Glutamatergic neuron (in vitro differentiated cells): Measurements from ENCODE around the gene TMEM184A. TPM values are rescaled to one million over a fixed set of nuclear protein-coding genes. Genes with fewer than 3 reads are reported as not detected.

Experiments used
- DNase-seq: peaks from one replicate; pipeline ENCODE4 v3.0.0; 2022
- H3K27ac Mint-ChIP-seq: one replicate; pipeline ENCODE4 v1.8.0; 2020; ENCODE audit warnings: mild to moderate bottlenecking, mixed read lengths, inconsistent platforms; ENCODE audit not compliant: unreplicated experiment
- H3K27me3 Mint-ChIP-seq: one replicate; pipeline ENCODE4 v1.8.0; 2020; ENCODE audit warnings: mild to moderate bottlenecking, moderate library complexity, mixed read lengths, inconsistent platforms; ENCODE audit not compliant: unreplicated experiment
- H3K36me3 Mint-ChIP-seq: one replicate; pipeline ENCODE4 v1.8.0; 2020; ENCODE audit warnings: mild to moderate bottlenecking, mixed read lengths, inconsistent platforms; ENCODE audit not compliant: unreplicated experiment
- H3K4me1 Mint-ChIP-seq: one replicate; pipeline ENCODE4 v1.8.0; 2020; ENCODE audit warnings: mild to moderate bottlenecking, low read depth, mixed read lengths, inconsistent platforms; ENCODE audit not compliant: unreplicated experiment
- H3K4me3 Mint-ChIP-seq: one replicate; pipeline ENCODE4 v1.8.0; 2020; ENCODE audit warnings: mild to moderate bottlenecking, mixed read lengths, inconsistent platforms; ENCODE audit not compliant: unreplicated experiment
- H3K9me3 Mint-ChIP-seq: one replicate; pipeline ENCODE4 v1.8.0; 2020; ENCODE audit warnings: mild to moderate bottlenecking, moderate library complexity, mixed read lengths, inconsistent platforms; ENCODE audit not compliant: unreplicated experiment
- CTCF ChIP-seq: fragments of 200-600 bp; sonication (generic); IDR thresholded peaks from one replicate; pipeline ENCODE4 v1.5.0; 2021; ENCODE audit not compliant: partially characterized antibody, unreplicated experiment
- total RNA-seq: library from RNA; stranded (reverse); fragmentation: NEBNext Ultra II Directional; extraction: Animal tissue kit (Norgen Biotek cat#: 25700); gene quantifications from one replicate; pipeline ENCODE4 v1.2.1, GENCODE V29; 2021; ENCODE audit not compliant: unreplicated experiment

The TMEM184A gene
- total RNA-seq, 1 donor from 2014 or later = 20.7 TPM

GRCh38 chr7:1502845-1503244, 53.2 kb downstream of the TMEM184A start:
- no peak overlapping the region for H3K27ac Mint-ChIP-seq
- peaks cover 16% of the 10 kb centered on the region for H3K4me1 Mint-ChIP-seq
- H3K36me3 Mint-ChIP-seq = no peaks in the 10 kb centered on the region
- peak overlapping the region; percentile 91 for H3K4me3 Mint-ChIP-seq
- no peak for DNase-seq
- peaks cover 4% of the 10 kb centered on the region for H3K27me3 Mint-ChIP-seq
- TF ChIP-seq CTCF = no peak
- peaks cover 12% of the 10 kb centered on the region for H3K9me3 Mint-ChIP-seq

- Mint-ChIP-seq H3K9me3 (peaks cover 7% of the 10 kb centered on the region), H3K27ac (peak overlapping the region; percentile 59), H3K36me3 (no peaks in the 10 kb centered on the region), H3K4me3 (peak overlapping the region; percentile 91), H3K4me1 (peaks cover 10% of the 10 kb centered on the region), H3K27me3 (no peaks in the 10 kb centered on the region)
- TF ChIP-seq CTCF = no peak
- DNase-seq = no peak
These were observed 54.3 kb downstream of the TMEM184A start for GRCh38 chr7:1501487-1502270.

GRCh38 chr7:1500064-1500807, 55.8 kb downstream of the TMEM184A start:
- Mint-ChIP-seq H3K36me3 (no peaks in the 10 kb centered on the region), H3K4me3 (no peak overlapping the region), H3K4me1 (peaks cover 10% of the 10 kb centered on the region), H3K27ac (no peak overlapping the region), H3K27me3 (no peaks in the 10 kb centered on the region), H3K9me3 (peaks cover 7% of the 10 kb centered on the region)
- TF ChIP-seq CTCF = no peak
- no peak for DNase-seq

- H3K9me3 Mint-ChIP-seq = peaks cover 7% of the 10 kb centered on the region
- no peaks in the 10 kb centered on the region for H3K27me3 Mint-ChIP-seq
- no peaks in the 10 kb centered on the region for H3K36me3 Mint-ChIP-seq
- no peak overlapping the region for H3K27ac Mint-ChIP-seq
- no peak for TF ChIP-seq CTCF
- peaks cover 10% of the 10 kb centered on the region for H3K4me1 Mint-ChIP-seq
- DNase-seq = no peak
- H3K4me3 Mint-ChIP-seq = no peak overlapping the region
These were observed 56.5 kb downstream of the TMEM184A start for GRCh38 chr7:1499367-1500029.
